Karpas-422 (cell line): Measurements from ENCODE around the gene TNFRSF21. TPM values are rescaled to one million over a fixed set of nuclear protein-coding genes. Genes with fewer than 3 reads are reported as not detected.

Experiments used
- DNase-seq: peaks from one replicate; pipeline ENCODE4 v3.0.0-alpha.2; 2015
- H2AFZ ChIP-seq: fragments of 200-600 bp; sonication (generic); 2 replicates; pipeline ENCODE4 v1.6.1; 2014; ENCODE audit warnings: antibody characterized with exemption, low read length, mixed read lengths
- H3K27ac ChIP-seq: fragments of 200-600 bp; sonication (generic); 2 replicates; pipeline ENCODE4 v1.5.1; 2014; ENCODE audit warnings: mild to moderate bottlenecking, low read length, moderate library complexity
- H3K27me3 ChIP-seq: fragments of 200-600 bp; sonication (generic); 2 replicates; pipeline ENCODE4 v1.6.1; 2014; ENCODE audit warnings: low read length, mixed read lengths
- H3K36me3 ChIP-seq: fragments of 200-600 bp; sonication (generic); 2 replicates; pipeline ENCODE4 v1.6.1; 2014; ENCODE audit warnings: low read length, mixed read lengths; ENCODE audit not compliant: insufficient read depth
- H3K4me1 ChIP-seq: fragments of 200-600 bp; sonication (generic); 2 replicates; pipeline ENCODE4 v1.6.1; 2014; ENCODE audit warnings: mild to moderate bottlenecking, low read length, mixed read lengths
- H3K4me2 ChIP-seq: fragments of 200-600 bp; sonication (generic); 2 replicates; pipeline ENCODE4 v1.6.1; 2014; ENCODE audit warnings: low read length, low read depth, mild to moderate bottlenecking; ENCODE audit not compliant: poor library complexity, severe bottlenecking
- H3K4me3 ChIP-seq: fragments of 200-600 bp; sonication (generic); 2 replicates; pipeline ENCODE4 v1.5.1; 2014; ENCODE audit warnings: mild to moderate bottlenecking, antibody characterized with exemption, low read length, mixed read lengths
- H3K79me2 ChIP-seq: fragments of 200-600 bp; sonication (generic); 2 replicates; pipeline ENCODE4 v1.6.1; 2014; ENCODE audit warnings: mild to moderate bottlenecking, low read length, mixed read lengths
- H3K9ac ChIP-seq: fragments of 200-600 bp; sonication (generic); 2 replicates; pipeline ENCODE4 v1.6.0; 2014; ENCODE audit warnings: low read length
- H3K9me2 ChIP-seq: fragments of 200-600 bp; sonication (generic), shearing (Covaris generic); replicated peaks from 2 replicates; pipeline ENCODE4 v1.6.0; 2014; ENCODE audit warnings: mild to moderate bottlenecking, low read length, moderate library complexity; ENCODE audit not compliant: insufficient read depth
- H3K9me3 ChIP-seq: fragments of 300-700, 200-600 bp; sonication (generic); 2 replicates; pipeline ENCODE4 v1.6.1; 2014; ENCODE audit warnings: low read length, mixed read lengths
- H4K20me1 ChIP-seq: fragments of 200-600 bp; sonication (generic); 2 replicates; pipeline ENCODE4 v1.6.1; 2014; ENCODE audit warnings: mild to moderate bottlenecking, antibody characterized with exemption, low read length, low read depth; ENCODE audit not compliant: insufficient read depth
- total RNA-seq: library from RNA; depleted of rRNA; stranded (reverse); fragments of >200 nt; shearing (Covaris generic); gene quantifications from 2 replicates; pipeline ENCODE4 v1.2.3, GENCODE V29; 2014; ENCODE audit warnings: low replicate concordance

The TNFRSF21 gene
- total RNA-seq, 1 experiment from 2014 or later, result 0.07 TPM

- no peaks in the 10 kb centered on the region for H3K9me2 ChIP-seq
- H3K4me3 ChIP-seq, result no peak overlapping the region
- no peak overlapping the region for H3K27ac ChIP-seq
- H3K27me3 ChIP-seq, result no peaks in the 10 kb centered on the region
- no peaks in the 10 kb centered on the region for H3K79me2 ChIP-seq
- no peak overlapping the region for H3K9ac ChIP-seq
- no peak for DNase-seq
- no peaks in the 10 kb centered on the region for H3K9me3 ChIP-seq
- H3K36me3 ChIP-seq, result no peaks in the 10 kb centered on the region
- no peak overlapping the region for H2AFZ ChIP-seq
- no peaks in the 10 kb centered on the region for H4K20me1 ChIP-seq
- no peak overlapping the region for H3K4me2 ChIP-seq
- H3K4me1 ChIP-seq, result no peaks in the 10 kb centered on the region
Measured at GRCh38 chr6:47351621-47352020, 41.9 kb upstream of the TNFRSF21 start.

- Histone ChIP-seq H3K27ac (no peak overlapping the region), H3K36me3 (no peaks in the 10 kb centered on the region), H2AFZ (no peak overlapping the region), H3K79me2 (no peaks in the 10 kb centered on the region), H3K4me2 (no peak overlapping the region), H3K9me3 (no peaks in the 10 kb centered on the region), H3K4me3 (no peak overlapping the region), H4K20me1 (no peaks in the 10 kb centered on the region), H3K4me1 (no peaks in the 10 kb centered on the region), H3K9ac (no peak overlapping the region), H3K9me2 (no peaks in the 10 kb centered on the region), H3K27me3 (no peaks in the 10 kb centered on the region)
- DNase-seq, result no peak
Measured at GRCh38 chr6:47349931-47350330, 40.2 kb upstream of the TNFRSF21 start.

DNA sequence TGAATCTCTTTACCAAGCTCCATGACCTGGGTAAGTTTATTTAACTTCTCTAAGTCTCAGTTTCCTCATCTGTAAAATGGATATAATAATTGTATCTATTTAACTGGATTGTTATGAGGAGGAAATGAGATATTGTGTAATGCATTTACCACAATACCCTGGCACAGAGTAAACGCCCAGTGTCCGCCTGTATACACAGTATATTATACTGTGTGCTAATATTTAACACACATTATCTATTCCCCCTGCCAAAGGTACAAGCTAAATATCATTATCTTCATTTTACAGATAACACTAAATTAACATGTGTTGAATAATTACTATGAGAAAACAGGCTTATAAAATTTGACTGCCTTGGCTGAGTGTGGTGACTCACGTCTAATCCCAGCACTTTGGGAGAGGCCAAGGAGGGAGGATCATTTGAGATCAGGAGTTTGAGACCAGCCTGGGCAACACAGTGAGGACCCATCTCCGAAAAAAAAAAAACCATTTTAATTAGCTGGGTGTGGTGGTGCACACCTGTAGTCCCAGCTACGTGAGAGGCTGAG is 38.7 kb upstream of the TNFRSF21 start:
- Histone ChIP-seq H4K20me1 (no peaks in the 10 kb centered on the region), H3K4me3 (no peak overlapping the region), H3K4me1 (no peaks in the 10 kb centered on the region), H3K36me3 (no peaks in the 10 kb centered on the region), H3K27ac (no peak overlapping the region), H3K9me2 (no peaks in the 10 kb centered on the region), H2AFZ (no peak overlapping the region), H3K4me2 (no peak overlapping the region), H3K79me2 (no peaks in the 10 kb centered on the region), H3K27me3 (no peaks in the 10 kb centered on the region), H3K9ac (no peak overlapping the region), H3K9me3 (no peaks in the 10 kb centered on the region)
- DNase-seq, result no peak

DNA sequence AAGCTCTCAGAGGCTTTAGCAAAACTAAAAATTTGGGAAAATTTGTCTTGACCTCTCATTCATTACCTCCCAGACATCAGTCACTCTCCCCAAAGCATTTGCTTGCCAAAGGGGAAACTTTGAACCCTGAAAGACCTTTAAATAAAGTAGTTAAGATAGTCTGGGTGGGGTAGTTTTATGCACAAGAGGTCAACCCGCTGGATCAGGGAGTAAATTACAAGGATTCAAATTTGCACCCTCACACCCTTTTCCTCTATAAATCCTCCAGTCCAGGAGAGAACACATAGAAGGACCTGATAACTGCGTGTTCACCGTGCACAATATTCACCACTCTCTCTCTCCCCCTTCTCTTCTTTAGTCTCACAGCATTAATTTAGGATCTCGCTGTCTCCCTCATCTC is 36.1 kb upstream of the TNFRSF21 start:
- Histone ChIP-seq H3K9me3 (no peaks in the 10 kb centered on the region), H3K27me3 (no peaks in the 10 kb centered on the region), H3K79me2 (no peaks in the 10 kb centered on the region), H4K20me1 (no peaks in the 10 kb centered on the region), H3K36me3 (no peaks in the 10 kb centered on the region), H3K9me2 (no peaks in the 10 kb centered on the region), H3K27ac (no peak overlapping the region), H2AFZ (no peak overlapping the region), H3K9ac (no peak overlapping the region), H3K4me2 (no peak overlapping the region), H3K4me3 (no peak overlapping the region), H3K4me1 (no peaks in the 10 kb centered on the region)
- DNase-seq, result no peak

DNA sequence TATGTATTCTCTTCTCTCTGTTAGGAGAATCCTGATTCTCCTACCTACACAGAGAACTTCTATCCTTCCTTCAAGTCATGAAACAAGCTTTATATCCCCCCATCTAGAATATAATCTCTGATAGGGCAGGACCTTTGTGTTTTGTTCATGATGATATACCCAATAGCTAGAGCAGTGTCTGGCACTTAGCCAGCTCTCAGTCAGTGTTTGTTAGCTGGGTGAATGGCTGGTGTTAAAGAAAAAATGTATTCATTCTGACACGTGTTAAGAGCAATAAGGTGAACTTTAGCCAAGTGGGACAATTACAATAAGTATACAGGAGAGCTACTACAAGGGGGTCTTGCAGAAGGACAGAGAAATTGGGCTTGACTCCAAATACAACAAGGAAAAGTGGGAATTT is 34.3 kb upstream of the TNFRSF21 start:
- no peaks in the 10 kb centered on the region for H3K27me3 ChIP-seq
- no peaks in the 10 kb centered on the region for H3K9me3 ChIP-seq
- no peak overlapping the region for H3K4me2 ChIP-seq
- H3K4me3 ChIP-seq, result no peak overlapping the region
- DNase-seq, result no peak
- H3K9ac ChIP-seq, result no peak overlapping the region
- no peaks in the 10 kb centered on the region for H3K4me1 ChIP-seq
- H3K9me2 ChIP-seq, result no peaks in the 10 kb centered on the region
- H4K20me1 ChIP-seq, result no peaks in the 10 kb centered on the region
- no peak overlapping the region for H2AFZ ChIP-seq
- no peak overlapping the region for H3K27ac ChIP-seq
- no peaks in the 10 kb centered on the region for H3K79me2 ChIP-seq
- H3K36me3 ChIP-seq, result no peaks in the 10 kb centered on the region

- Histone ChIP-seq H3K79me2 (no peaks in the 10 kb centered on the region), H3K9ac (no peak overlapping the region), H3K36me3 (no peaks in the 10 kb centered on the region), H2AFZ (no peak overlapping the region), H3K4me2 (no peak overlapping the region), H4K20me1 (no peaks in the 10 kb centered on the region), H3K27me3 (no peaks in the 10 kb centered on the region), H3K27ac (no peak overlapping the region), H3K9me3 (no peaks in the 10 kb centered on the region), H3K4me3 (no peak overlapping the region), H3K4me1 (no peaks in the 10 kb centered on the region), H3K9me2 (no peaks in the 10 kb centered on the region)
- DNase-seq, result no peak
Measured at GRCh38 chr6:47343600-47343999, 33.9 kb upstream of the TNFRSF21 start.

DNA sequence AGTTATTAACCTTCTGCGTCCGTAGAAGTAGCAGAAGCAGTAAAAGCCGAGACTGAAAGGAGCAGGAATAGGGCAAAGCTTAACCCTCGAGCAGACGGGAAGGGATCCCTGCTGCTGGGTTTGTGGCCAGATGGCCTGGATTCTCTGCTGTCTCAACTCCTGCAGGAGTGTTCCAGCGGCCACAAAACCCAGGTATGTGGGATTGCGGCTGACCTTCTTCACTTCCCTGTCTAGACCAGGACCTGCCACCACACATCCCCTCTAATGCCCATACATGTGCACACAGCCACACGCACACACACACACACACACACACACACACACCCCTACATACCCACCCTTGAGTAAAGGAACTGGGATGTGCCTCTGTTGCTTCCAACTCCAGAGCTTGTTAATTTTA is 33.1 kb upstream of the TNFRSF21 start:
- no peak overlapping the region for H3K9ac ChIP-seq
- H2AFZ ChIP-seq, result no peak overlapping the region
- no peaks in the 10 kb centered on the region for H3K36me3 ChIP-seq
- H3K79me2 ChIP-seq, result no peaks in the 10 kb centered on the region
- no peak overlapping the region for H3K27ac ChIP-seq
- H3K9me2 ChIP-seq, result no peaks in the 10 kb centered on the region
- H4K20me1 ChIP-seq, result no peaks in the 10 kb centered on the region
- no peaks in the 10 kb centered on the region for H3K9me3 ChIP-seq
- H3K4me2 ChIP-seq, result no peak overlapping the region
- no peaks in the 10 kb centered on the region for H3K27me3 ChIP-seq
- no peaks in the 10 kb centered on the region for H3K4me1 ChIP-seq
- DNase-seq, result no peak
- H3K4me3 ChIP-seq, result no peak overlapping the region

DNA sequence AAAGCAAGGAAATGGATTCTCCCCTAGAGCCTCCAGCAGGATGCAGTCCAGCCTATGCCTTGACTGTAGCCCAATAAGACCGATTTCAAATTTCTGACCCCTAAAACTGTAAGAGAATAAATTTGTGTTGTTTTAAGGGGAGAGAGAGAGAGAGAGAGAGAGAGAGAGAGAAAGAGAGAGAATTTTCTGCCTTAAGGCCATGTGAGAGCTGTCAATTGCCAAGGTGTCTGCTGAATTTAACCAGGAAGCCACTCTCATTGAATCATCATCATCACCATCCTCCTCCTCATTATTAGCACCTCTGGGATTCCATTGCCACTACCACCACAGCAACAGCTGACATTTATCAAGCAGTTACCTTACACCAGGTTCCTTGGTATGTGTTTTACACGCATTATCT is 27.8 kb upstream of the TNFRSF21 start:
- Histone ChIP-seq H3K4me3 (no peak overlapping the region), H3K79me2 (no peaks in the 10 kb centered on the region), H3K27me3 (0 out of 2 replicates have a peak, but pooled peaks cover 2% of the 10 kb centered on the region), H3K9ac (no peak overlapping the region), H3K9me3 (no peaks in the 10 kb centered on the region), H4K20me1 (no peaks in the 10 kb centered on the region), H3K4me2 (no peak overlapping the region), H3K4me1 (peaks cover 9% of the 10 kb centered on the region), H2AFZ (no peak overlapping the region), H3K9me2 (no peaks in the 10 kb centered on the region), H3K27ac (no peak overlapping the region), H3K36me3 (no peaks in the 10 kb centered on the region)
- DNase-seq, result no peak

- Histone ChIP-seq H3K9me3 (no peaks in the 10 kb centered on the region), H3K27me3 (0 out of 2 replicates have a peak, but pooled peaks cover 2% of the 10 kb centered on the region), H2AFZ (no peak overlapping the region), H3K4me1 (peaks cover 9% of the 10 kb centered on the region), H3K9me2 (no peaks in the 10 kb centered on the region), H3K36me3 (no peaks in the 10 kb centered on the region), H3K4me3 (no peak overlapping the region), H4K20me1 (no peaks in the 10 kb centered on the region), H3K27ac (no peak overlapping the region), H3K79me2 (no peaks in the 10 kb centered on the region), H3K9ac (no peak overlapping the region), H3K4me2 (no peak overlapping the region)
- no peak for DNase-seq
Measured at GRCh38 chr6:47336334-47336733, 26.6 kb upstream of the TNFRSF21 start.
